Thyroid gland (tissue), 4 donors: ENCODE measurements around the gene MTNR1B. TPM values are rescaled to one million over a fixed set of nuclear protein-coding genes. Genes with fewer than 3 reads are reported as not detected.

Experiments
- DNase-seq, 2 donors: peaks; one replicate each; pipeline ENCODE4 v3.0.0-alpha.2; 2019
- H3K27ac ChIP-seq, 3 donors: fragments of 200-600 bp; sonication (generic); 1 replicate in 2 of 3; 2 replicates in 1 of 3; pipeline ENCODE4 v1.5.1; 2016 to 2019; ENCODE audit warnings: mild to moderate bottlenecking in 1 of 3, moderate library complexity in 1 of 3
- H3K27me3 ChIP-seq: fragments of 200-600 bp; sonication (generic); one replicate; pipeline ENCODE4 v1.5.1; 2019
- H3K36me3 ChIP-seq, 2 donors: fragments of 200-600 bp; sonication (generic); one replicate each; pipeline ENCODE4 v1.5.1; 2016 to 2019
- H3K4me1 ChIP-seq, 2 donors: fragments of 200-600 bp; sonication (generic); one replicate each; pipeline ENCODE4 v1.5.1; 2017 to 2019
- H3K4me3 ChIP-seq, 3 donors: fragments of 200-600 bp; sonication (generic); replicated peaks in 1 of 3; 1 replicate in 2 of 3; 2 replicates in 1 of 3; pipeline ENCODE4 v1.5.1; 2016; ENCODE audit warnings: mild to moderate bottlenecking in 1 of 3
- H3K9me3 ChIP-seq: fragments of 200-600 bp; sonication (generic); one replicate; pipeline ENCODE4 v1.5.1; 2017
- POLR2A ChIP-seq, 2 donors: fragments of 450-650 bp; IDR thresholded peaks; one replicate each; pipeline ENCODE4 v1.6.1; 2017; ENCODE audit warnings: antibody characterized with exemption in 2 of 2, mild to moderate bottlenecking in 2 of 2, moderate library complexity in 1 of 2
- WGBS, 2 donors: methylation state at CpG; one replicate each; pipeline ENCODE4 v1.1.5; 2017; 5-methylcytosine and 5-hydroxymethylcytosine counted together
- intact Hi-C: fragments of 100-400 bp; cut with DNase I; formaldehyde crosslinking; loops from one replicate; pipeline ENCODE4 v1.15.1; 2023
- total RNA-seq, 4 donors: library from RNA; depleted of rRNA; stranded (reverse); fragments of >200 nt; gene quantifications; one replicate each; pipeline ENCODE4 v1.2.3, GENCODE V29; 2016
- TF ChIP-seq, protein P1 (sequence below), 6 experiments: fragments of 200-600 bp in 3 of 6; fragments of 450-650 bp in 3 of 6; sonication (generic) in 3 of 6; IDR thresholded peaks; one replicate each; pipeline ENCODE4 v1.5.1; 2016 to 2019; ENCODE audit warnings: antibody characterized with exemption in 6 of 6, mild to moderate bottlenecking in 2 of 6, inconsistent platforms in 1 of 6, moderate library complexity in 1 of 6

MTNR1B gene
- total RNA-seq, 4 donors from 2014 or later, result not detected

DNA sequence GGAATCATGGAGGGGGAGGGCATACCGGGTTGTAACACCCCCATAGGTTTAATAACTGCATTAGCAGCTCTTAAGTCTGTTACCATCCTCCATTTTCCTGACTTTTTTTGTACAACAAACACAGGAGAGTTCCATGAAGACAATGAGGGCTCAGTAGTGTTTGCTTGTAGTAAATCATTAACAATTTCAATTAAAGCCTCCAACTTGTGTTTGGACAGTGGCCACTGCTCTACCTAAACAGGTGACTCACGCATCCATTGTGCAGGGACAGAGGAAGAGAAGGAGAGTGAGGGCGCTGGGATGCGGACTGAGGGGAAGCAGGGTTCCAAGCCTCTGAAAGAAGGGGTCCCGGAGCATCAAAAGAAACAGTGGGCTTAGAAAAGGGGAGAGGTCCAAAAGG is 21.3 kb upstream of the MTNR1B start:
- DNase-seq, result no peak
- H3K4me1 ChIP-seq, result no peaks in the 10 kb centered on the region
- H3K27ac ChIP-seq, result no peak overlapping the region
- intact Hi-C loops, result no loop called here
- WGBS, 2 donors, result 86 to 90% methylated on average over 5 of the region's 5 CpGs
- H3K9me3 ChIP-seq, result no peaks in the 10 kb centered on the region
- H3K4me3 ChIP-seq, result no peak overlapping the region
- TF ChIP-seq, protein P1, sequence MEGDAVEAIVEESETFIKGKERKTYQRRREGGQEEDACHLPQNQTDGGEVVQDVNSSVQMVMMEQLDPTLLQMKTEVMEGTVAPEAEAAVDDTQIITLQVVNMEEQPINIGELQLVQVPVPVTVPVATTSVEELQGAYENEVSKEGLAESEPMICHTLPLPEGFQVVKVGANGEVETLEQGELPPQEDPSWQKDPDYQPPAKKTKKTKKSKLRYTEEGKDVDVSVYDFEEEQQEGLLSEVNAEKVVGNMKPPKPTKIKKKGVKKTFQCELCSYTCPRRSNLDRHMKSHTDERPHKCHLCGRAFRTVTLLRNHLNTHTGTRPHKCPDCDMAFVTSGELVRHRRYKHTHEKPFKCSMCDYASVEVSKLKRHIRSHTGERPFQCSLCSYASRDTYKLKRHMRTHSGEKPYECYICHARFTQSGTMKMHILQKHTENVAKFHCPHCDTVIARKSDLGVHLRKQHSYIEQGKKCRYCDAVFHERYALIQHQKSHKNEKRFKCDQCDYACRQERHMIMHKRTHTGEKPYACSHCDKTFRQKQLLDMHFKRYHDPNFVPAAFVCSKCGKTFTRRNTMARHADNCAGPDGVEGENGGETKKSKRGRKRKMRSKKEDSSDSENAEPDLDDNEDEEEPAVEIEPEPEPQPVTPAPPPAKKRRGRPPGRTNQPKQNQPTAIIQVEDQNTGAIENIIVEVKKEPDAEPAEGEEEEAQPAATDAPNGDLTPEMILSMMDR (IDR thresholded peaks at IDR 0.05), result no peak
- no peak for TF ChIP-seq POLR2A (IDR thresholded peaks at IDR 0.05)
- H3K27me3 ChIP-seq, result no peaks in the 10 kb centered on the region
- H3K36me3 ChIP-seq, result no peaks in the 10 kb centered on the region

DNA sequence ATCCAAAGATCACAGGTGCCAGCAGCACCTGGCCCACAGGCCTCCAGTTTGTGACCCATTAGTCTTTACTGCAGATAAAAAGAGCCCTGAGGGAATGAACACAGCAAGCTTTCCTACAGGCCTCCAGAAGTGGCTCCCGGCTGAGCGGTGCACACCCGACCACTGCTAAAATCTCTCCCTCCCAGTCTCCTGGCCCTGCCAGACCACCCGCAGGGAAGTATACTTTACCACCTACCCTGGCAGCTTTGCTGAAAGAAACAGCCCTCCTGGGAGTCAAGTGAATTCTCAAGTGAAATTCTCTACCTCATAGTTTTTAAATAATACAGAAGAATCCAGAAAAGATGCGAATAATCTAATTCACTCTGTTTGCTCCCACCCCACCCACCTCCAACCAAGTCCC is 15.4 kb upstream of the MTNR1B start:
- no peaks in the 10 kb centered on the region for H3K36me3 ChIP-seq
- H3K4me3 ChIP-seq, result no peak overlapping the region
- intact Hi-C loops, result no loop called here
- no peaks in the 10 kb centered on the region for H3K4me1 ChIP-seq
- no peak overlapping the region for H3K27ac ChIP-seq
- no peak for DNase-seq
- H3K9me3 ChIP-seq, result no peaks in the 10 kb centered on the region
- TF ChIP-seq, protein P1 (IDR thresholded peaks at IDR 0.05), result no peak
- no peak for TF ChIP-seq POLR2A (IDR thresholded peaks at IDR 0.05)
- WGBS, 2 donors, result 72% methylated on average over 5 of the region's 5 CpGs
- no peaks in the 10 kb centered on the region for H3K27me3 ChIP-seq

DNA sequence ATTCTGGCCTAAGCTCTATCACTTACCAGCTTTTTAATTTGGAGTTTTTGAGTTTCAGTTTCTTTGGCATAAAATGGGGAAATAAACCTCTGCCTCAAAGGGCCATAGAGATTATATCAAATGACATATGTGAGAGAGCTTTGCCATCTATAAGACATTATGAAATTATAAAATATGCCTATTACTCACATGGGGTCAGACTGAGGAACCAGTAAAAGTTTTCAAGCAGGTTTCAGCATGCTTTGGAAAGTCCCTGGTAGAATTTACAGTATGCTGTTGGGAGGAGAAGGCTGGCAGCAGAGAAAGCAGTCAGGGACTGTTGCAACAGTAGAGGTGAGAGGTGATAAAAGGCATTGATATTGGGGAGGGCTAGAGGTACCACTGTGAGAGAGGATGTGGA is 13.6 kb upstream of the MTNR1B start:
- intact Hi-C loops, result no loop called here
- H3K4me3 ChIP-seq, result no peak overlapping the region
- no peaks in the 10 kb centered on the region for H3K27me3 ChIP-seq
- no peaks in the 10 kb centered on the region for H3K4me1 ChIP-seq
- no peak for TF ChIP-seq POLR2A (IDR thresholded peaks at IDR 0.05)
- TF ChIP-seq, protein P1 (IDR thresholded peaks at IDR 0.05), result no peak
- no peaks in the 10 kb centered on the region for H3K36me3 ChIP-seq
- no peaks in the 10 kb centered on the region for H3K9me3 ChIP-seq
- no peak overlapping the region for H3K27ac ChIP-seq
- no peak for DNase-seq

DNA sequence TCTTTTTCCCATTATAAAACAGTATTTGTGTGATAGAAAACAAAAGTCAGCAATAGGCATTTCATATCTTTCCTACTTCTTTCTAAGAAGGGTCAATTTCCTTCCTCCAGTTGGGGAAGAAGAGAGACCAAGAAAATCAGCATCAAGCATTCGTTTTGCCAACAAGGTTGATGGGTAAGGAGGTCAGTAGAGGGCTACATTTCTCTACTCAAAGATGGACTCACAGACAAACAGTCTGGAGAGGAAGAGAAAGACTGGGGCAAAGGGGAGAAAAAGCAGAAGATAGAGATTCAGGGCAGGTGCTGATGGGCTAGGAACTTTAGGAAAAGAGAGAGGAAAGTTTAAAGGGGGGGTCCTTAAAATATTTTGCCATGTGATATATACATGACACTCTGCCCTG is 8.6 kb upstream of the MTNR1B start:
- no peaks in the 10 kb centered on the region for H3K36me3 ChIP-seq
- DNase-seq, result no peak
- 65 to 77% methylated on average over 1 of the region's 1 CpG for WGBS, 2 donors
- intact Hi-C loops, result no loop called here
- no peaks in the 10 kb centered on the region for H3K4me1 ChIP-seq
- H3K9me3 ChIP-seq, result no peaks in the 10 kb centered on the region
- no peak overlapping the region for H3K4me3 ChIP-seq
- H3K27ac ChIP-seq, result no peak overlapping the region
- TF ChIP-seq, protein P1 (IDR thresholded peaks at IDR 0.05), result no peak
- TF ChIP-seq POLR2A (IDR thresholded peaks at IDR 0.05), result no peak
- no peaks in the 10 kb centered on the region for H3K27me3 ChIP-seq

DNA sequence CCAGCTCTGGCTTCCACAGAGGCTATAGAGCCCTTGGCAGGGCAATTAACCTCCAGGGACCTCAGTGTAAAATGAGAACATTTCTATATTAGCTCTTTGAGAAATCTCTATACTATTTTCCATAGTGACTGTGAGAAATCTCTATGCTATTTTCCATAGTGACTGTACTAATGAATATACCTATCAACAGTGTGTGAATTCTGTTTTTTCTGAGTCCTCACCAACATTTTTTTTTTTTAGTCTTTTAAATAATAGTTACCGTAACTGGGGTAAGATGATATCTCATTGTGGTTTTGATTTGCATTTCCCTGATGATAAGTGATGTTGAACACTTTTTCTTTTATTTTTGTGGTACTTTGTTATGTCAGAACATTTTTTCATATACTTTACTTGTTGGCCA is 7.0 kb upstream of the MTNR1B start:
- intact Hi-C loops, result no loop called here
- DNase-seq, result no peak
- H3K27me3 ChIP-seq, result no peaks in the 10 kb centered on the region
- H3K27ac ChIP-seq, result no peak overlapping the region
- no peak overlapping the region for H3K4me3 ChIP-seq
- 73 to 90% methylated on average over 1 of the region's 1 CpG for WGBS, 2 donors
- H3K4me1 ChIP-seq, result no peaks in the 10 kb centered on the region
- no peak for TF ChIP-seq POLR2A (IDR thresholded peaks at IDR 0.05)
- TF ChIP-seq, protein P1 (IDR thresholded peaks at IDR 0.05), result no peak
- H3K36me3 ChIP-seq, result no peaks in the 10 kb centered on the region
- no peaks in the 10 kb centered on the region for H3K9me3 ChIP-seq
